Measurements from ENCODE around the gene MAP3K20.

The MAP3K20 gene

DNA sequence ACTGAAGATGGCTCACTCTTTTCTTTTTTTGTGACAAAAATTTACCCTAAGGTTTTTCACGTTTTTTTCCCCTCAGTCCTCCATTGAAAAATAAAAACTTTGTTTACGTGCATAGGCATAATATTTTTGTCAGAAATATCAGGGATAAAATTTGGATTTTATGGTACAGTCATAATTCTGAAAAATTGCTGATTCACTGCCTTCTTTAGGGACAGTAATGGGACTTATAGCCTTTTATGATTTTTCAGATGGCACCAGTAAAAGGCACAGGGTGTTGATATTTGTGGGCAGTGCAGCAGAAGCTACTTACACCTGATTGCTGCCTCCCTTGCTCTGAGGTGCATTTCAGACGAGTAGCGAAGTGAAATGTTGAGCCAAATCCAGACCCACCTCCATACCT, 139.7 kb downstream of the MAP3K20 start:
- no peak for DNase-seq (ENCODE audit: low read depth, low spot score)
- no peak overlapping the region for H3K4me3 ChIP-seq (ENCODE audit: low read length)

DNA sequence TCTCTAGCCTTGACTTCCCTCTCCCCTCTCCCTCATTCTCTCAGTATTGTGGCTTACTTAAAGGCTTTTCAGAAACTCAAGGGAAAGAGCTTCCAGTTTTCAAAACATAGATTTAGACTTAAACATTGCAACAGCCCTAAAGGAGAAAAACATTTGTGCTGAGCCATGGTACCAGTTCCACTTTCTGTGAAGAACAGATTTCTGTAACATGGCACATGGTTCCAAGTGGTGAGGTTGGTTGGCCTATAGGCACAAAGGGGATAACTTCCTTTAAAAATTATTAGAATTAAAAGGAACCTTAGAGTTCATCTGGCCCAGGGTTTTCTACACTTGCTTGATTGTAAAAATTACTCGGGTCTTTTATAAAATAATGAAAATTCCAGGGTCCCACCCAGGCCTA, 140.4 kb downstream of the MAP3K20 start:
- no peak for DNase-seq (ENCODE audit: low read depth, low spot score)
- no peak overlapping the region for H3K4me3 ChIP-seq (ENCODE audit: low read length)

DNA sequence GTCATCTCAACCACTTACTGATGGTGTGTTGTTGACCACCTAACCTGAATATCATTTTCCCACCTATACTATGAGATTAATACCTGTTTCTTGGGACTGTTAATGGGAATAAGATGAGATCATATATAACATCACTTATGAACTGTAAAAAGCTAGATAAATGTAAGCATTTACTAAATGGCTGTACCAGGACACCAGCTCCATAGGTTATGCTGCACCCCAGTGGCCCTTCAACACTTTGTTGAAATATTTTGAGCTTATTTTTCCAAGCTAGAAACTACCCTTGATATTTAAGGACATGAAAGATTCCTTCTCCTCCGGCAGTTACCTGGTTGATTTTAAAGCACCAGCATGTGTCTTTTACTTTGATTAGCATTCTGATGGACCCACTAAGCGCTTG, 141.0 kb downstream of the MAP3K20 start:
- no peak overlapping the region for H3K4me3 ChIP-seq (ENCODE audit: low read length)
- no peak for DNase-seq (ENCODE audit: low read depth, low spot score)

DNA sequence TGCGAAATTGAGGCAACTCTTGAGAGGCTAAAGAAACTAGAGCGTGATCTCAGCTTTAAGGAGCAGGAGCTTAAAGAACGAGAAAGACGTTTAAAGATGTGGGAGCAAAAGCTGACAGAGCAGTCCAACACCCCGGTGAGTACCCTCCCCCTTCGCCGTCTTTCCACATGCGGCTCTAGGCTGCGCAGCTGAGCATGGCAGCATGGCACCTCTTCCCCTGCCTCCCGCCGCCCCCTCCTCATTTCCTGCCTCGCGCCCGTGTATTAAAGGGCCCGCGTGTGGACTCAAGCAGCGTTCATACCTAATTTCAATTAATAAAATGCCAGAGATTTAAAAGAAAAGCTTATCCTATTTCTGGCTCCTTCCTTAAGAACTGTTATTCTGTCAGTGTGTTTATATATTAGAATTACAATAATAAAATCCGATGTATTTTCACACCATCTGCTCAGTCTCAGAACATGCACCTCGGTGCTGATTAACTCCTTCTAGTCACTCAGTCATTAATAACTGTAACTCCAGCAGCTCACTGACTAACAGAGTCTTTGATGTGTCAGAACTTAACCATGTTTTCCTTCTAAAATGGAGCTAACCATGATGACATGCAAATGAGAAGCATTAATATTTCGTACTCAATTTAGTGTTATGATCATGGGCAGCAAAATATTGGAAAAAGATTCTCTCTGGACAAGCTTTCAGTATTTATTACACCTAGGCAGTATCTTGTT, 141.6 kb downstream of the MAP3K20 start:
- no peak for DNase-seq (ENCODE audit: low read depth, low spot score)
- H3K4me3 ChIP-seq (ENCODE audit: low read length): no peak overlapping the region

DNA sequence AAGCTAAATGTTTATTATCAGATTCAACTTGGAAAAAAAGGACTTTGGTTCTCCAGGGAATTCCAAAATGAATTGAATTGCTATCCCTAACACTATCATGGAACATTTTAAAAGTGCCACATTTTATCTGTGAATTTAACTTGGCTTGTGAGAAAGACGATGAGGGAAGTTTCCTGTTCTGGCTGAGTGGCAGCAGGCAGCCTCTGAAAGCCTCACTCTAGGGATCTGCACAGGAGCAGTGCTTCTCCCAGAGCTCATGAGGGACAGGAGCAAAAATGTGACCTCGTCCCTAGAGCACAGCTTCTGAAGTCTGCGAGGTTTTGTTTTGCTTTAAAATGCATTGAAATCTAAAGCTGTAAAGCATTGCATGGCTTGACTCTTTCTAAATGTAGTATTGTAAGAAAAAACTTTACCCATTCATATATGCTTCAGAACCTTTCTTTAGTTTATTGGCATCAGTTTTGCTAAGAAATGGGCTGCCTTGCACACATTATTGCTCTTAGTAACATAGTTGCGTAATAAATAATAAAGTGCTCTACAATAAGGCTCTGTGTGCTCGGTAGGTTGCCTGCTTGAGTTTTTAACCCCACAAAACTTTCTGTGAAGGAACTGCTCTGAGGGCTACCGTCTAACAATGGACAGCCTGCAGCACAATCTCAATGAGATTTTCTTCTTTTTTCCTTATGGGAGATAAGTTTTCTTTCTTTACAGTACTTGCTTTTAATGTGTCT, 142.8 kb downstream of the MAP3K20 start:
- DNase-seq (ENCODE audit: low read depth, low spot score): no peak
- no peak overlapping the region for H3K4me3 ChIP-seq (ENCODE audit: low read length)

DNA sequence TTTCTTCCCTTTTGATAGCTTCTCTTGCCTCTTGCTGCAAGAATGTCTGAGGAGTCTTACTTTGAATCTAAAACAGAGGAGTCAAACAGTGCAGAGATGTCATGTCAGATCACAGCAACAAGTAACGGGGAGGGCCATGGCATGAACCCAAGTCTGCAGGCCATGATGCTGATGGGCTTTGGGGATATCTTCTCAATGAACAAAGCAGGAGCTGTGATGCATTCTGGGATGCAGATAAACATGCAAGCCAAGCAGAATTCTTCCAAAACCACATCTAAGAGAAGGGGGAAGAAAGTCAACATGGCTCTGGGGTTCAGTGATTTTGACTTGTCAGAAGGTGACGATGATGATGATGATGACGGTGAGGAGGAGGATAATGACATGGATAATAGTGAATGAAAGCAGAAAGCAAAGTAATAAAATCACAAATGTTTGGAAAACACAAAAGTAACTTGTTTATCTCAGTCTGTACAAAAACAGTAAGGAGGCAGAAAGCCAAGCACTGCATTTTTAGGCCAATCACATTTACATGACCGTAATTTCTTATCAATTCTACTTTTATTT, 145.6 kb downstream of the MAP3K20 start:
- no peak for DNase-seq (ENCODE audit: low read depth, low spot score)
- H3K4me3 ChIP-seq (ENCODE audit: low read length): no peak overlapping the region

DNA sequence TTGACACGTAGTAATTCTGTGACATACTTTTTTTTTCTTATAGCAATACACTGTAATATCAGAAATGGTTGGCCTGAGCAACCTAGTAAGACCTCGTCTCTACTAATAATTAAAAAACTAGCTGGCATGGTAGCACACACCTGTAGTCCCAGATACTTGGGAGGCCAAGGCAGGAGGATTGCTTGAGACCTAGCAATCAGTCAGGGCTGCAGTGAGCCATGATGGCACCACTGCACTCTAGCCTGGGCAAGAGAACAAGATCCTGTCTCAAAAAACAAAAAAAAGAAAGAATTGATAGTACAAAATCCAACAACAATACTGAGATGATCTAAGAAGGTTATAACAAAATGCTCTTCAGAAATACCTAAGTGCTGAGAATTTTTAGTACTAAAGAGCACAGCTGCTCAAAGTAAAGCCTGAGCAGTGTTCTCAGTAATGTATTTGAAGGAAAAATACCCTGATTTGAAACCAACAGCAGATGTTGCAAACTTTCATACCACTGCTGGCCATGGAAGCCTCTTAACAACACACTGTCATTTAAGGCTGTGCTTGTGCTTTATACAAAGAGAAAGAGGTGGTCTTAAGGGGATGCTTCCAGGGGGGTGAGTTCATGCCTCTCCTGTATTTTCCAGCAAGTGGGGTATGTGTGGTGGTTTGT, 146.4 kb downstream of the MAP3K20 start:
- no peak overlapping the region for H3K4me3 ChIP-seq (ENCODE audit: low read length)
- no peak for DNase-seq (ENCODE audit: low read depth, low spot score)

DNA sequence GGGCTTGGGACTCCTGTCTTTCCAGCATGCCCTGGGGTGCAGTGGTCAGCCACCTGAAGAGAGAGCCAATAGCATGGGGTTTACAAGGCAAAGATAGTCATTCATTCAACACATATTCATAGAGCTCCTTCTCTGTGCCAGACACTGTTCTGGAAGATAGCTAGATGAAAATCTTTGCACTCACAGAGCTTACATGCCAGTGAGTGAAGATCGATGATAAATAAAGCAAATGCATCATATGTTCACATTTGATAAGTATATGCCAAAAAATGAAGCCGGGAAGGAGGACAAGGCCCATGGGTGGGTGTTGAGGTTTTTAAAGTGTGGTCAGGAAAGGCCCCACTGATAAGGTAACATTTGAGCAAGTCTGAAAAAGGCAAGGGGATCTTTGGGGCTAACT, 148.2 kb downstream of the MAP3K20 start:
- no peak overlapping the region for H3K4me3 ChIP-seq (ENCODE audit: low read length)
- no peak for DNase-seq (ENCODE audit: low read depth, low spot score)

DNA sequence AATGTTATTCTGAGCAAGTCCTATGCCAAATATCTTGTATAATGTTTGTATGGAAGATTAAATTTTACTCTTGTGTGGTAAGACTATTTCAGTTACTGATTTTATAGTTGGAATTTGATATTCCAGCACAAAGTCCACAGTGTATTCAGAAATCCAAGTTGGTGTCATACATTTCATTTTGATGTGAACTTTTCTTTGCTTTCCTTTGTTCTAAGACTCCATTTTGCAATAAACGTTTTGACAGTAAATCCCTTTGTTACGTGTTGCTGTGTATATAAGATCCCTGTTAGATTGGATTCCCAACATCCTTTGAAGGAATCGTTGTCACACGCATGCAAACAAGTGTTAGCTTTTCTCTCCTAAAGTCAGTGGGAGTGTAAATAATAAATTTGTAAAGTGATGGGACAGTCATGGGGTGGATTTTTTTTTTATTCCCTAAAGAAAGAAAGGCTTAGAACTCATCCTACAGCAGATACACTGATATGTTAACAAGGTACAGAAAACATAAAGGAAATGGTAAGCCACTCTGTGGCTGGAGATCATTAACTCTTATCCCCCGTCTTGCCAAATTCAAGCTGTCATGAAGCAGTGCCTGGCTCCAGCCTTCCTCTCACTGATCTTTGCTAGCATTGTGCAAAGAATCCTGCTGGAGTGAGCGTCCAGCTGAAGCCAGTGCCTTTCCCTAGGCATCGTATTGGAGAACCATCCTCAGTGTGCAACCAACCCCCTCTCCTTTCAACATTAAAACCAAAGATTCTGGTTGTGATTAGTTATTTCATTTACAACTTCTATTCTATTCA, 151.5 kb downstream of the MAP3K20 start:
- DNase-seq (ENCODE audit: low read depth, low spot score): peak; percentile 22

DNA sequence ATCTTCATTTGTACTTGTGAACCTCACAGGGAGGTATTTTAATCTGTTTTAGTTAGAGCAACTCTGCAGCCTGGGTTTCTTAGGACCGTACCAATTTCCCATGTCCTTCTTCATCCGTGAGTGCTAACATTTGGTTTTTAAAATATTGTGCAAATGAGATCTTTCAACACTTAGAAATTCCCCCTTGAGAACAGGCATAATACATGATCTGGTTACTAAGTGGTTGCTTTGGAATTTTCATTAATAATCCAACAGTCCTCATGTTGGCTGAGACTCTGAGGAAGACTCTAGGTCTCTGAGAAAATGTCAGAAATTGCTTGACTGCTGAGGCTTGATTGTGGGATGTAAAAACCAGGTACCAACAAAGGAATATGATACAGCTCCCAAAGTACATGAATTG, 153.4 kb downstream of the MAP3K20 start:
- no peak for DNase-seq (ENCODE audit: low read depth, low spot score)
- H3K4me3 ChIP-seq (ENCODE audit: low read length): no peak overlapping the region

More for the DNA sequence above, 151.5 kb downstream of the MAP3K20 start:
- H3K4me3 ChIP-seq (ENCODE audit: low read length): no peak overlapping the region

DNA sequence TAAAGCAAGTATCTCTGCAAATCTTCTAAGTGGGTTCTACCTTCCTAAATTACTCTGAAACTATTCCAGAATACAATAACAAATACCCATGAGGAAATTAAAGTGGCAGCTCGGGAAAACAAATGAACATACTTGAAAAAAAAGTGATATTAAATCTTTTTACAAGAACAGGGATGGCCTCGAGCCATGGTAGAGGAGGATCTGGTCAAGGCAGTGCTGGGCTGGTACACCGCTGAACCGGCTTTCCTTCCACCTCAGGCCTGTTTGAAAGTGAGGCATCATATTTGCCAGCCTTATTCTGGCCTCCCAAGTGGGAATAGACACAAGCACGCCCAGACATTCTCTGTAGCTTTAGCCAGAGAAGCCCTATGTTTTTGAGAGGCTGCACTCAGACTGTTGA, 154.5 kb downstream of the MAP3K20 start:
- H3K4me3 ChIP-seq (ENCODE audit: low read length): no peak overlapping the region

DNA sequence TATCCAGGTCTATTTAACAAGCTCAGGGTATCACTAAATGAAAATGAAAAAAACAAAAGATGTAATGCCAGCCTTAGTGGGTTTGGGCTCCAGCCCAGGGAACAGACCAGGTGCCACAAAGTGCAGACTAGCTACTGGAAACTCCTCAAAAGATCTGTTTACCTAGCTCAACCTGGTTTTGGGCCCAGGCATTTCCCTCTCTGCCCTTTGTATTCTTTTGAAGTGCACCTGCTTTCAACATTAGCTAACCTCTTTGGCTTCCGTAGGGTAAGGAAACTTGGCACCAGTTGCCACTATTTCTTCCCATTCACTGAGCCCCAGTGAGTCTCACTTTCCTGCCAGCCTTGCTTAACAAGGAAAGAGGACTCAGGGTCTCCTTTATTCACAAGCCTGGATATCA, 155.4 kb downstream of the MAP3K20 start:
- no peak overlapping the region for H3K4me3 ChIP-seq (ENCODE audit: low read length)
- peak; percentile 63 for DNase-seq (ENCODE audit: low read depth, low spot score)

More for the DNA sequence above, 154.5 kb downstream of the MAP3K20 start:
- no peak for DNase-seq (ENCODE audit: low read depth, low spot score)

DNA sequence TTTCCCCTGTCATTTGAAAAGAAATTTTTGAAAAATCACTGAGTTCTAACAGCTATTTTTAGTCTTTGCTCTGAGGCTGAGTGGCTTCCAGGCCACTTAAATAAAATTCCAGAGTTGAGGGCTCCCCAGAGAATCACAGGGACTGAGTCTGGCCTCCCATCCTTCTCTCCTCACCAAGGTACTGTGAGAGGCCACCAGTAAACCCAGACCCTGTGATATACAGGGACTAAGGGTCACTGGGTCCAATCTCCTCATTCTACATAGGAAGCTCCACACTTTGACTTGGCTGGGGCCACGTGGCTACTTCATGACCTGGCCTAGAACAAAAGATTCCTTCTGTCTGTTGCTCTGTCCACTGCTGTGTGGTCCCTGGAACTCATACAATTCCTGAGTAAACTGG, 155.8 kb downstream of the MAP3K20 start:
- DNase-seq (ENCODE audit: low read depth, low spot score): no peak
- no peak overlapping the region for H3K4me3 ChIP-seq (ENCODE audit: low read length)

DNA sequence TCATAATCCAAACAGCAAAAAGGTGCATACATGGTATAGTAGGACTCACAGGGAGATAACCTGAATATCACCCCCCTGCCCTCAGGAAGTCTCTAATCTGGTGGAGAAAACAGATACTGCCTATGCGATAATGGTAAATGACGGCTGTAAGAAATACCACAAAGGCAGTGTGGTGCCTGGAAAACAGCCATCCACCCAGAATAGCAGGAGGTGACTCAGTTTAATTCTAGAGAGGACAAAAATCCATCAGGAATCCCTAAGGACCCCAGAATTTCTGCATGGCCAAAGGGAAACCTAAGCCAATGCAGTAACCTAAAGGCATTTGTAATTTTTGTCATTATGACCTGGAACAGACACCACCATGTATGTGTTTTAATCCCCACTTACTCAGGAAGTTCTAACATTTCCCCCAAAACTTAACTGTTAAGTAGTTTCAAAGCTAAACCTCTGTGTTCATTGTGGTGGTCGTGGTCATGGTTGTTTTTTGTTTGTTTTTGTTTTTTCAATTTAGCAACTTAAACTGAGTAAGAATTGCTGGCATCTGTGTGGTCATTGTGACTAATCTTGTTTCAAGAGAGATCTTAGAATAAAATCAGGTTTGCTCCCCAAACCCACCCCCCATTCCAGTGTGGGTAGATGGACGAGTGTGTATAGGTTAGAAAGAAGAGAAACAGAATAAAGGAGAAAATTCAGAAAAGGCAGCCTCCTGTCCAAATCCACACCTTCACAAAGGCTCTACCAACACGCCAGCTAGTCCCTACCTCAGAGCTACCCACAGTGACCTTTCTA, 157.5 kb downstream of the MAP3K20 start:
- peak; percentile 11 for DNase-seq (ENCODE audit: low read depth, low spot score)
- no peak overlapping the region for H3K4me3 ChIP-seq (ENCODE audit: low read length)

DNA sequence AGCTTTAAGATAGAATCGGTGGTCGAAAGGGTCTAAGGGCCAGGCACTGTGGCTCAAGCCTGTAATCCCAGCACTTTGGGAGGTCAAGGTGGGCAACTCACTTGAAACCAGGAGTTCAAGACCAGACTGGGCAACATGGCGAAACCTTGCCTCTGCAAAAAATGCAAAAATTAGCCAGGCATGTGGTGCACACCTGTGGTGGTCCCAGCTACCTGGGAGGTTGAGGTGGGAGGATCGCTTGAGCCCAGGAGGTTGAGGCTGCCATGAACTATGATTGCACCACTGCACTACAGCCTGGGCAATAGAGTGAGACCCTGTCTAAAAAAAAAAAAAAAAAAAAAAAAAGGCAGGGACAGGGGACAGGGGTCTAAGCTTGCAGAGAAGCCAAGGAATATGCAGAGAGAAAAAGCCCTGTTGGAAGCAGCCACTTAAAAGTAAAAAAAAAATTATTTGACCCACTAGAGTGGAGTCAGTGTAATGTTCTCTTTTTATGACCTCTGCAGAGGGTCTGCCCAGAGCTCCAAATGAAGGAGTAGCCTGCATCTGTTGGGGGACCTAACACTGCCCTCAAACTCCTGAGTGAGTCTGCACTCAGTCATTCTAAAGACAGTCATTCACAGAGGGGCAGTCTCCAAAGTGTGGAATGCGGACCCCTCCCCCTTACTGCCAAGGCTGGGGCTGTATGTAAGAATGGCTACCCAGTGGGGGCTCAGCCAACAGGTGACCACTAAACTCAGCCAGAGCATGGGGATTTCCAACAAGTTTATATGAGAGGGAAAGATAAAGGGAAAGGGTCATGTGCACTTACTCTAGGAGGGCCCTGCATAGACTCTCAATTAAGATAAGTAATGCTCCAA, 160.5 kb downstream of the MAP3K20 start:
- no peak for DNase-seq (ENCODE audit: low read depth, low spot score)
- H3K4me3 ChIP-seq (ENCODE audit: low read length): no peak overlapping the region

DNA sequence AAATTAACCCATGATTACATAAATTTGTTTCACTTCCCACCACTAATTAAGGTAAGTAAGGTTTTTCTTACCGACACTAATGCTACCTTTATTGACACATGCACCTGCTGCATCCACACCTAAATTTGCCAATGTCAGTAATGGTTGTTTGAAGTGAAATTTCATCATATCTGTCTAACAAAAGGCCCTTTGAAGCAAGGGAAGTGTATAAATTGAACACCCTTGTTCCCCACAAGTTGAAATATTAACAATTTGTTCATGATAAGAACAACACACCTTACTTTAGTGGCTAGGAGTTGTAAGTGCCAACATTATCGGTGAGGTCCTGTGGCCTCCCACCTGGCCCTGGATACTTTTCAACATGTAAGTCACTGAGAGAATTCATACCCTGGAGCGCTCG, 162.7 kb downstream of the MAP3K20 start:
- DNase-seq (ENCODE audit: low read depth, low spot score): no peak
- no peak overlapping the region for H3K4me3 ChIP-seq (ENCODE audit: low read length)

DNA sequence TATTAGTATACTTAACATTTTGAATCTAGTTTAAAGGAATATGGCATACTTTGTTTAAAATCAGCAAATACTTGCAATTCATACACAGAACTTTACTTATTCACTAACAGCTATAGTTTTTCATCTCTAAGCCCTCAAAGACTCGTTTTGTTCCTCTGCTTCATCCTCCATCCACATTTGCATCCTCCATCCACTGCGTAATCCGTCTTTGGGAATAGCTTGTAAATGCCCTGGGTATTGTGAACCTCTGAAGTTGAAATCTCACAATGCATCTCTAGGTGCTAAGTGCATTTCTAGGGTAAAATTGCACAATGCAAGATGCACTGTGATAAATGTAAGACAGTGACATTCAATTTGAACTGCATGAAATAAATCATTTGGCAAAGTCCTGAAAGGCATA, 163.2 kb downstream of the MAP3K20 start:
- no peak for DNase-seq (ENCODE audit: low read depth, low spot score)
- no peak overlapping the region for H3K4me3 ChIP-seq (ENCODE audit: low read length)

DNA sequence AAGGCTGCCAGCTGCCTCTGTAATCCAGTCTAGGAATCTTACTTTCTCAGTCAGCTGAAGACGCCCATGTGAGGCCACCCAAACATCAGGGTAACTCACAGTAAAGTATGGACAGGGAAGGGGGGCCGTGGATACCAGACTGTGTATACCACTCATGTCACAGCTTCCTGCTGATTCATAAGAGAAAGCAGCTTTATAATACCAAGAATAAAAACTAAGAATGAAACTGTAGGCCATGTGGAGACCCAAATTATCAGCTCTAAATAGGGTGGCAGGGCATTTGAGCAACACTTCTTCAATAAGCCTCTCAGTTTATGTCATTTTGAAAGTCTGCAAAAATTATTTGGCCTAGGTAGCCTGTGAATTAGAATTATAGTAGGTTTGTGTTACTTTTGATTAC, 164.0 kb downstream of the MAP3K20 start:
- no peak for DNase-seq (ENCODE audit: low read depth, low spot score)
- H3K4me3 ChIP-seq (ENCODE audit: low read length): no peak overlapping the region

Data from Jurkat, Clone E6-1 (cell line).